ENCODE results near the gene PTPRG. TPM values are rescaled to one million over a fixed set of nuclear protein-coding genes. Genes with fewer than 3 reads are reported as not detected.

Gene PTPRG
- total and polyA plus RNA-seq, 2 of the 13 experiments (the other 11 are each of a cell fraction or from before 2014, with no cell fraction given): 8.0 to 25.3 TPM

DNA sequence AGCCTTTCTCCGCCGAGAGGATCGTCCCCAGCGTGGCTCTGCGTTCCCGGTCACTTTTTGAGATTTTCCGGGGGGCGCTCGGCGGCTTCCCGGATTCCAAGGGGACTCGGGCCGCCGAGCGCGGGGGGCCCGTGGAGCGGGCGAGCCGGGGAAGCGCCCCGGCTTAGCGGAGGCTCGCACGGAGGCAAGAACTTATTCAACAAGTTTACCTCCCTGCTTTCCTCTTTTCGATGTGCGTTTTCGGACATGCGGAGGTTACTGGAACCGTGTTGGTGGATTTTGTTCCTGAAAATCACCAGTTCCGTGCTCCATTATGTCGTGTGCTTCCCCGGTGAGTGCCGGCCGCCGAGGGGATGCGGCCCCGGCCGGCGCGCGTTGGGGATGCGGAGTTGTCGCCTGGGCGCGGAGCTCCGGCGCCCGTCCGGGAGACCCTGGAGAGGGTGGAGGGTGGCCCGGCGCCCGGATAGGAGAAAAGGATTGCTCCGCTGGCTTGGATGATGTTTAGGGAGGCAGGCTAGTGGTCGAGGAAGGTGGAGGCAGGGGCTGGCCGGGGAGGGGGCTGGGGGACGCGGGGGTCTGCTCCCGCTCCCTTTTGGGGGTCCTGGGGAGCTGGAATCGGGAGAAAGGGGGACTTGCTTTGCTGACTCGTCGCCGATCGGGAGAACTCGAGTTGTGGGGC lies 810 bp downstream of the PTPRG start (continued):
- TF ChIP-seq, protein P1, sequence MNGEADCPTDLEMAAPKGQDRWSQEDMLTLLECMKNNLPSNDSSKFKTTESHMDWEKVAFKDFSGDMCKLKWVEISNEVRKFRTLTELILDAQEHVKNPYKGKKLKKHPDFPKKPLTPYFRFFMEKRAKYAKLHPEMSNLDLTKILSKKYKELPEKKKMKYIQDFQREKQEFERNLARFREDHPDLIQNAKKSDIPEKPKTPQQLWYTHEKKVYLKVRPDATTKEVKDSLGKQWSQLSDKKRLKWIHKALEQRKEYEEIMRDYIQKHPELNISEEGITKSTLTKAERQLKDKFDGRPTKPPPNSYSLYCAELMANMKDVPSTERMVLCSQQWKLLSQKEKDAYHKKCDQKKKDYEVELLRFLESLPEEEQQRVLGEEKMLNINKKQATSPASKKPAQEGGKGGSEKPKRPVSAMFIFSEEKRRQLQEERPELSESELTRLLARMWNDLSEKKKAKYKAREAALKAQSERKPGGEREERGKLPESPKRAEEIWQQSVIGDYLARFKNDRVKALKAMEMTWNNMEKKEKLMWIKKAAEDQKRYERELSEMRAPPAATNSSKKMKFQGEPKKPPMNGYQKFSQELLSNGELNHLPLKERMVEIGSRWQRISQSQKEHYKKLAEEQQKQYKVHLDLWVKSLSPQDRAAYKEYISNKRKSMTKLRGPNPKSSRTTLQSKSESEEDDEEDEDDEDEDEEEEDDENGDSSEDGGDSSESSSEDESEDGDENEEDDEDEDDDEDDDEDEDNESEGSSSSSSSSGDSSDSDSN (CRISPR knock-in tag; IDR thresholded peaks at IDR 0.05): peak; percentile 3; the same call in 1 of the 2 replicates
- TF ChIP-seq ZNF790 (CRISPR knock-in tag; IDR thresholded peaks at IDR 0.05; ENCODE audit: borderline replicate concordance) (no peak), RBFOX2 (IDR thresholded peaks at IDR 0.05; ENCODE audit: low read depth, low read length) (0 out of 2 replicates have a peak, but pooled peaks have one; percentile 2), ZSCAN31 (CRISPR knock-in tag; IDR thresholded peaks at IDR 0.05; ENCODE audit: low read depth) (no peak), ZNF510 (CRISPR knock-in tag; IDR thresholded peaks at IDR 0.05; ENCODE audit: low read depth) (no peak), ASH2L (IDR thresholded peaks at IDR 0.05; ENCODE audit: insufficient read length, low read depth, low read length) (peak; percentile 32), PRMT3 (CRISPR knock-in tag; IDR thresholded peaks at IDR 0.05; ENCODE audit: borderline replicate concordance, low read depth) (no peak), RBM39 (IDR thresholded peaks at IDR 0.05; ENCODE audit: low read depth, low read length, poor library complexity, severe bottlenecking) (peak; percentile 24), ZNF724P (CRISPR knock-in tag; IDR thresholded peaks at IDR 0.05; ENCODE audit: borderline replicate concordance) (no peak), ZNF563 (CRISPR knock-in tag; IDR thresholded peaks at IDR 0.05) (0 out of 2 replicates have a peak, but pooled peaks have one; percentile 3), ESRRA (CRISPR knock-in tag; IDR thresholded peaks at IDR 0.05; ENCODE audit: low read depth) (no peak), ZNF160 (CRISPR knock-in tag; IDR thresholded peaks at IDR 0.05) (0 out of 2 replicates have a peak, but pooled peaks have one; percentile 41)
- TF ChIP-seq, protein P2, sequence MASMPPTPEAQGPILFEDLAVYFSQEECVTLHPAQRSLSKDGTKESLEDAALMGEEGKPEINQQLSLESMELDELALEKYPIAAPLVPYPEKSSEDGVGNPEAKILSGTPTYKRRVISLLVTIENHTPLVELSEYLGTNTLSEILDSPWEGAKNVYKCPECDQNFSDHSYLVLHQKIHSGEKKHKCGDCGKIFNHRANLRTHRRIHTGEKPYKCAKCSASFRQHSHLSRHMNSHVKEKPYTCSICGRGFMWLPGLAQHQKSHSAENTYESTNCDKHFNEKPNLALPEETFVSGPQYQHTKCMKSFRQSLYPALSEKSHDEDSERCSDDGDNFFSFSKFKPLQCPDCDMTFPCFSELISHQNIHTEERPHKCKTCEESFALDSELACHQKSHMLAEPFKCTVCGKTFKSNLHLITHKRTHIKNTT (CRISPR knock-in tag; IDR thresholded peaks at IDR 0.05): no peak
- TF ChIP-seq, protein P3, sequence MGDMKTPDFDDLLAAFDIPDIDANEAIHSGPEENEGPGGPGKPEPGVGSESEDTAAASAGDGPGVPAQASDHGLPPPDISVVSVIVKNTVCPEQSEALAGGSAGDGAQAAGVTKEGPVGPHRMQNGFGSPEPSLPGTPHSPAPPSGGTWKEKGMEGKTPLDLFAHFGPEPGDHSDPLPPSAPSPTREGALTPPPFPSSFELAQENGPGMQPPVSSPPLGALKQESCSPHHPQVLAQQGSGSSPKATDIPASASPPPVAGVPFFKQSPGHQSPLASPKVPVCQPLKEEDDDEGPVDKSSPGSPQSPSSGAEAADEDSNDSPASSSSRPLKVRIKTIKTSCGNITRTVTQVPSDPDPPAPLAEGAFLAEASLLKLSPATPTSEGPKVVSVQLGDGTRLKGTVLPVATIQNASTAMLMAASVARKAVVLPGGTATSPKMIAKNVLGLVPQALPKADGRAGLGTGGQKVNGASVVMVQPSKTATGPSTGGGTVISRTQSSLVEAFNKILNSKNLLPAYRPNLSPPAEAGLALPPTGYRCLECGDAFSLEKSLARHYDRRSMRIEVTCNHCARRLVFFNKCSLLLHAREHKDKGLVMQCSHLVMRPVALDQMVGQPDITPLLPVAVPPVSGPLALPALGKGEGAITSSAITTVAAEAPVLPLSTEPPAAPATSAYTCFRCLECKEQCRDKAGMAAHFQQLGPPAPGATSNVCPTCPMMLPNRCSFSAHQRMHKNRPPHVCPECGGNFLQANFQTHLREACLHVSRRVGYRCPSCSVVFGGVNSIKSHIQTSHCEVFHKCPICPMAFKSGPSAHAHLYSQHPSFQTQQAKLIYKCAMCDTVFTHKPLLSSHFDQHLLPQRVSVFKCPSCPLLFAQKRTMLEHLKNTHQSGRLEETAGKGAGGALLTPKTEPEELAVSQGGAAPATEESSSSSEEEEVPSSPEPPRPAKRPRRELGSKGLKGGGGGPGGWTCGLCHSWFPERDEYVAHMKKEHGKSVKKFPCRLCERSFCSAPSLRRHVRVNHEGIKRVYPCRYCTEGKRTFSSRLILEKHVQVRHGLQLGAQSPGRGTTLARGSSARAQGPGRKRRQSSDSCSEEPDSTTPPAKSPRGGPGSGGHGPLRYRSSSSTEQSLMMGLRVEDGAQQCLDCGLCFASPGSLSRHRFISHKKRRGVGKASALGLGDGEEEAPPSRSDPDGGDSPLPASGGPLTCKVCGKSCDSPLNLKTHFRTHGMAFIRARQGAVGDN (CRISPR knock-in tag; IDR thresholded peaks at IDR 0.05): no peak
- TF ChIP-seq, protein P4, sequence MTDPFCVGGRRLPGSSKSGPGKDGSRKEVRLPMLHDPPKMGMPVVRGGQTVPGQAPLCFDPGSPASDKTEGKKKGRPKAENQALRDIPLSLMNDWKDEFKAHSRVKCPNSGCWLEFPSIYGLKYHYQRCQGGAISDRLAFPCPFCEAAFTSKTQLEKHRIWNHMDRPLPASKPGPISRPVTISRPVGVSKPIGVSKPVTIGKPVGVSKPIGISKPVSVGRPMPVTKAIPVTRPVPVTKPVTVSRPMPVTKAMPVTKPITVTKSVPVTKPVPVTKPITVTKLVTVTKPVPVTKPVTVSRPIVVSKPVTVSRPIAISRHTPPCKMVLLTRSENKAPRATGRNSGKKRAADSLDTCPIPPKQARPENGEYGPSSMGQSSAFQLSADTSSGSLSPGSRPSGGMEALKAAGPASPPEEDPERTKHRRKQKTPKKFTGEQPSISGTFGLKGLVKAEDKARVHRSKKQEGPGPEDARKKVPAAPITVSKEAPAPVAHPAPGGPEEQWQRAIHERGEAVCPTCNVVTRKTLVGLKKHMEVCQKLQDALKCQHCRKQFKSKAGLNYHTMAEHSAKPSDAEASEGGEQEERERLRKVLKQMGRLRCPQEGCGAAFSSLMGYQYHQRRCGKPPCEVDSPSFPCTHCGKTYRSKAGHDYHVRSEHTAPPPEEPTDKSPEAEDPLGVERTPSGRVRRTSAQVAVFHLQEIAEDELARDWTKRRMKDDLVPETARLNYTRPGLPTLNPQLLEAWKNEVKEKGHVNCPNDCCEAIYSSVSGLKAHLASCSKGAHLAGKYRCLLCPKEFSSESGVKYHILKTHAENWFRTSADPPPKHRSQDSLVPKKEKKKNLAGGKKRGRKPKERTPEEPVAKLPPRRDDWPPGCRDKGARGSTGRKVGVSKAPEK (CRISPR knock-in tag; IDR thresholded peaks at IDR 0.05; ENCODE audit: borderline replicate concordance): no peak

All from HepG2 (cell line).